ENCODE measurements around the gene GUK1. TPM values are rescaled to one million over a fixed set of nuclear protein-coding genes. Genes with fewer than 3 reads are reported as not detected.

The GUK1 gene
- total and polyA plus RNA-seq, 2 donors (not counting 1 experiment from before 2014, with no cell fraction given), result 125 to 356 TPM

- ChIA-PET CTCF (no interaction called here), POLR2A (no interaction called here)
- Mint-ChIP-seq H3K4me1 (peaks cover 4% of the 10 kb centered on the region), H3K27ac (no peak overlapping the region), H3K4me3 (no peak overlapping the region), H3K9me3 (ENCODE audit: insufficient read depth) (no peaks in the 10 kb centered on the region), H3K27me3 (no peaks in the 10 kb centered on the region)
- Histone ChIP-seq H3K4me2 (replicated peaks; ENCODE audit: low read depth, low read length, poor library complexity, severe bottlenecking) (no peak overlapping the region), H3K9ac (ENCODE audit: low read length) (no peak overlapping the region), H3K9me3 (ENCODE audit: control extremely low read depth in 1 of 3, control insufficient read depth in 2 of 3, insufficient read depth in 1 of 3, low read length in 2 of 3) (no peaks in the 10 kb centered on the region), H3K27me3 (replicated peaks in 1 of 4; ENCODE audit: control extremely low read depth in 1 of 4, control insufficient read depth in 3 of 4, insufficient read depth in 4 of 4, low read length in 3 of 4) (no peaks in the 10 kb centered on the region), H3K4me3 (ENCODE audit: control extremely low read depth in 1 of 5, extremely low read depth in 1 of 5, insufficient read depth in 1 of 5, low read depth in 2 of 5, low read length in 4 of 5) (no peak overlapping the region), H4K20me1 (ENCODE audit: control insufficient read depth, insufficient read depth, low read length, poor library complexity, severe bottlenecking) (no peaks in the 10 kb centered on the region), H2AFZ (ENCODE audit: insufficient read depth, low read depth, low read length, poor library complexity, severe bottlenecking) (no peak overlapping the region), H3K36me3 (replicated peaks in 1 of 2; ENCODE audit: control extremely low read depth in 1 of 2, control insufficient read depth in 1 of 2, extremely low read depth in 1 of 2, insufficient read depth in 2 of 2, low read length in 1 of 2) (no peaks in the 10 kb centered on the region), H3K79me2 (ENCODE audit: control insufficient read depth, insufficient read depth, low read length) (no peaks in the 10 kb centered on the region), H3K4me1 (ENCODE audit: control insufficient read depth in 2 of 2, insufficient read depth in 2 of 2, low read length in 2 of 2) (no peaks in the 10 kb centered on the region), H3K27ac (ENCODE audit: low read length in 2 of 2) (no peak overlapping the region)
- no peak for TF ChIP-seq EZH2 (IDR thresholded peaks at IDR 0.05; ENCODE audit: borderline replicate concordance, insufficient read depth, low read depth, low read length, poor library complexity, severe bottlenecking)
- no peak for TF ChIP-seq CTCF (IDR thresholded peaks at IDR 0.05)
- 98% methylated on average over 9 of the region's 9 CpGs for WGBS (ENCODE audit: insufficient coverage)
- ATAC-seq (ENCODE audit: low read depth) (no peak), DNase-seq (no peak)
- intact Hi-C loops (cut with micrococcal nuclease), result no loop called here
Observed at GRCh38 chr1:228181645-228182034, 41.6 kb downstream of the GUK1 start.

GRCh38 chr1:228182296-228183030 lies 42.4 kb downstream of the GUK1 start:
- Mint-ChIP-seq H3K27ac (no peak overlapping the region), H3K9me3 (ENCODE audit: insufficient read depth) (no peaks in the 10 kb centered on the region), H3K4me1 (peaks cover 4% of the 10 kb centered on the region), H3K4me3 (no peak overlapping the region), H3K27me3 (no peaks in the 10 kb centered on the region)
- H2AFZ ChIP-seq (ENCODE audit: insufficient read depth, low read depth, low read length, poor library complexity, severe bottlenecking), result no peak overlapping the region
- no peak overlapping the region for H3K4me2 ChIP-seq (replicated peaks; ENCODE audit: low read depth, low read length, poor library complexity, severe bottlenecking)
- no peaks in the 10 kb centered on the region for H3K9me3 ChIP-seq (ENCODE audit: control extremely low read depth in 1 of 3, control insufficient read depth in 2 of 3, insufficient read depth in 1 of 3, low read length in 2 of 3)
- DNase-seq, result no peak
- H4K20me1 ChIP-seq (ENCODE audit: control insufficient read depth, insufficient read depth, low read length, poor library complexity, severe bottlenecking), result no peaks in the 10 kb centered on the region
- intact Hi-C loops (cut with micrococcal nuclease), result no loop called here
- ATAC-seq (ENCODE audit: low read depth), result no peak
- TF ChIP-seq EZH2 (IDR thresholded peaks at IDR 0.05; ENCODE audit: borderline replicate concordance, insufficient read depth, low read depth, low read length, poor library complexity, severe bottlenecking), result no peak
- TF ChIP-seq CTCF (IDR thresholded peaks at IDR 0.05), result no peak
- H3K27ac ChIP-seq (ENCODE audit: low read length in 2 of 2), result no peak overlapping the region
- POLR2A ChIA-PET, result no interaction called here
- no peaks in the 10 kb centered on the region for H3K79me2 ChIP-seq (ENCODE audit: control insufficient read depth, insufficient read depth, low read length)
- no peak overlapping the region for H3K9ac ChIP-seq (ENCODE audit: low read length)
- H3K4me3 ChIP-seq (ENCODE audit: control extremely low read depth in 1 of 5, extremely low read depth in 1 of 5, insufficient read depth in 1 of 5, low read depth in 2 of 5, low read length in 4 of 5), result no peak overlapping the region
- H3K4me1 ChIP-seq (ENCODE audit: control insufficient read depth in 2 of 2, insufficient read depth in 2 of 2, low read length in 2 of 2), result no peaks in the 10 kb centered on the region
- 82% methylated on average over 18 of the region's 32 CpGs for WGBS (ENCODE audit: insufficient coverage)
- no peaks in the 10 kb centered on the region for H3K36me3 ChIP-seq (replicated peaks in 1 of 2; ENCODE audit: control extremely low read depth in 1 of 2, control insufficient read depth in 1 of 2, extremely low read depth in 1 of 2, insufficient read depth in 2 of 2, low read length in 1 of 2)
- no peaks in the 10 kb centered on the region for H3K27me3 ChIP-seq (replicated peaks in 1 of 4; ENCODE audit: control extremely low read depth in 1 of 4, control insufficient read depth in 3 of 4, insufficient read depth in 4 of 4, low read length in 3 of 4)
- CTCF ChIA-PET, result no interaction called here

Measured in B cell (primary cell).